ENCODE measurements around the gene PRG3.
"Not testable (repeated sequence)": the region's sequence is repeated elsewhere in the genome, so short reads cannot be mapped to it uniquely, and the experiment has no call there.

PRG3 gene

DNA sequence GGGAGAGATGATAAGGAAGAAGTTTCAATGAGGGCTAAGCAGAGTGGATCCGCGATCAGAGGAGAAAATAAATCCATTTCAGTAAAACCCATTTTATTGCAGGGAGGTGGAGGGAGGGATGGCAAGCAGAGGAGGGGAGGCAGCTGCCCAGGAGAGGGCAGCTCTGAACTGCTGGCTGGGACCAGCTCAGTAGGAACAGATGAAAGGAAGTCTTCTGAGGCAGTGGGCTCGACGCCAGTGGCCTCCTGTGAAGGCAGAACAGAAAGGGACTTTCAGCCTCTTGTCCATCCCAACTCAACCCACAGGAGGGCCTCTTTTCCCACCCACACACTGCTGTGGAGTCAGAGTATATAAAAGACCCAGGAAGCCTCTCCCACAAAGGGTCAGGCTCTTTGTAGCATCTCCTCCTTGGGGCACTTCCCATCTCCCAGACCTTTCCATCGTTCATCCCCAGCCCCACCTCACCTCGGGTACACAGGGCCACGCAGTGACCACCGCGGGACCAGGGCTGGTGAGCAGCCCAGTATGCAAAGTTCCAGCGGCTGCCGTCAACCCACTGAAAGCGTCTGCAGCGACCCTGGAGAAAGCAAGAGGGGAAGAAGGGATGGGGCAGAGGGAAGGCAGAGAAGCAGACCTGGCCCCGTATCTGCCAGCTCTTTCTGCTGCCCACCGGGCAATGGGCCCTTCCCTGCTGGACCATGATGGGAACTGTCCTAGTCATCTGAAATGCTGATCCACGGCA, 6.5 kb upstream of the PRG3 start:
- ATAC-seq, result no peak
- DNase-seq, result no peak

DNA sequence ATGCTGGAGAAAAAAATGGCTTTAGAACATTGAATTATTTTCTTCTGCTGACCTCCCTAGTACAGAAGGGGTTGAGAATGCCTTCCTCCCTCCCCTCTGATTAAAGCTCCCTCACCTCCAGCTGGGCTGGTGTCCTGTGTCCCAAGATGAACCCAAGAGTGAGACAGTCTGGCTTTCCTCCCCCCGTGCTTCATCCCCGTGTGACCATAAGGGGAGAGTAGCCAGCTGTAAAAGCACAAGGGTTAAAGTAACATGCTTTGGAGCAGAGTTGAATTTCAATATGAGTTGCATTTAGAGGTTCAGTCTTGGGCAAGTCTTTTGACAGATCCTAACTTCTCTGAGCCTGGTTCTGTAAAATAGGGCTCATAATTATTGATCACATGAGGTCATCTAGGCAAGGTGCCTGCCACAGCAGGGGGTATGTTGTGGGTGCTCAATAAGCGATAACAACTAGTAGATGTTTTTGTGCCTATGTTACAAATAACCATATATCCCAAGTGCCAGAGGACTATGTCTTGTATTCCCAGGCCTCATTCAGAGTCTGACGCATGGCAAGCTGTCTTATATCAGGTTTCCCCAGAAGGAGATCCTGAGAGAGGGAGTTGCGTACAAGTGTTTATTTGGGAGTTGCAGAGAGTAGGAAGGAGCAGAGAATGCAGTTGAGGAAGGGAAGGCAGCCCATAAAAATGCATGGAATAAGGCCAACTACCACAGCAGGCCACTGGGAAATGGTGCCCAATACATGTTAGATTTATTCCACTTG, 5.4 kb upstream of the PRG3 start:
- ATAC-seq (no peak), DNase-seq (no peak)

DNA sequence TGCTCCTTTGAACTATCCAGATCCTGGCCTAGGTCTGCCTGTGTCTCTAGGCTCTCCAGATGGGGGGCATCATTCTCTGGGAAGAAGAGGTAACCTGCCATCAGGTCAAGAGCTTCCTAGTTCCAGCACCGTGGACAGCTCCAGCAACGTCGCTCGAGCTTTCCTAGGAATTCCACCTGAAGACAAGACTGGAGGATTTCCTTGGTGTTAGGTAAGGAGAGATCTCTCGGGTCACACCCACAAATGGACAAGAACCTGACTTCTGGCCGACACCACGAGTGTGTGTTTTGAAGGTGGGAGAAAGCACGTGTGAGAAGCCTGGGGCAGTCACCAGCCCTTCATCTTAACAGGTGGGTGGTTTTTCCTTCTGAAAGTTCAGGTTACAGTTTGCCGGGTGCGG, 1.2 kb downstream of the PRG3 start:
- DNase-seq (no peak), ATAC-seq (no peak)

DNA sequence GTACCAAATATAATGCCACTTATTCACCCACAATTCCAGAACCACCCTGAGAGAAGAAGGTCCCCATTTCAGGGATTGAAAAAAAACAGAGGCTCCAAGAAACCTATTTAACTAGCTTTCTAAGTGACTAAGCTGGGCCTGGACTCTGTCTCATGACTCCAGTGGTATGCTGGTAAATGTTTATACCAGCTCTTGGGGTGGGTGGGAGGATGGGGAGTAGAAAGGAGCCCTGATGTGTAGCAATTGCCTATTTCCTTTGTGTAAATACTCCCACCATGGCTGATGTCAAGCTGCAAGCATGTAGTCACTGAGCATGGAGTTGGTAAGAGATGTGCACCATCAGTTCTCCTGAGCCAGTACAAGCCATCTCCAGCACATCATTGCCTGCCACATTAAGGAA, 2.8 kb downstream of the PRG3 start:
- DNase-seq (no peak), ATAC-seq (no peak)

DNA sequence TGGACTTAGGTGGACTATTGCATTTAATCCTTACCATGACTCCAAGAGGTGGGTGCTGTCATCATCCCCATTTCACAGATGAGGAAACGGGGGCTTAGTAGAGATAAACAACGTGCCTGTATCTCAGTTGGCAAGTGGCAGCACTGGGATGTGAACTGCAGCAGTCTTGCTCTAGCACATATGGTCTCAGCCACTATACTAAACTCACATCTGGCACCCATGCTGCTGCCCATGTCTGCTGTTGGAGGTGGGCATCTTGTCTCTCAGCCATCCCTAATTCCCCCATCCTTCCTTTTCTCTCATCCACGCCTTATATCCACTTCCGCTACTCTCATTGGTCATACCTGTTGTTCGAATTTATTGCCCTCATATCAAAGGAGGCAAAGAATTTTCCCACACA, 3.8 kb downstream of the PRG3 start:
- ATAC-seq, result no peak
- no peak for DNase-seq

DNA sequence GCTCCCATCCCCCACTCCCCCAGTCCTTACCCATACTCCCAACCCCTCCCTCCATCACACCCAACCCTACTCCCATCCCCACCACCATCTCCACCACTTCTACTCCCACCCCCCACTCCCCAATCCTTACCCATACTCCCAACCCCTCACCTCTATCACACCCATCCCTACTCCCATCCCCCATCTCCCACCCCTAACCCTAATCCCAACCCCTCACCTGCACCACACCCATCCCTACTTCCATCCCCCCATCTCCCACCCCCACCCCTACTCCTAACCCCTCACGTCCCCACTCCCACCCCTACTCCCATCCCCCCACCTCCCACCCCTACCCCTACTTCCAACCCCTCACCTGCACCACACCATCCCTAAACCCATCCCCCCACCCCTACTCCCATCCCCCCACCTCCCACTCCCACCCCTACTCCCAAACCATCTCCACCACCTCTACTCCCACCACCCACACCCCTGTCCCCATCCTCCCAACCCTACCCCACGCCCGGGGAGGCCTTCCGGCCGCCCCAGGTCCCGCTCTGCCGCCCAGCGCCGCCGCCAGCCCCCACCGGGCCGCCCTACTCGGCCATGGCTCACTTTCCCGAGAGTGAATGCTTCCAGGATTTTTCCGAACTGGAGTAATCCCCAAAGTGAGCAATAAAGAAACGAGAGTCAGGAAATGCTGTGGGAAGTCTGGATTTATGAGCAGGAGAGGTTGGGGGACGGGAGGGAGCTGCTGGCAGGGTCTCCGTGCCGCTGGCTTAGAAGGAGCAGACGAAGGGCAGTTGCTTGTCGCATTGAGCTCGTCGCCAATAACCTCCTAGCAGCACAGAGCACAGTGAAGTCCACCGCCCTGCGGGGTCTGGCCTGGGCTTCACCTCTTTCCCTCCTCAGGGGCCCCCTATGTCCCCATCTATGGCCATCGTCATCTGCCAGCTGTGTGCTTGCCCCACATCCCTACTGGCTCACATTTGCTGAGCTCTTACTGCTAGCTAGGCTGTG, 4.6 kb downstream of the PRG3 start:
- ATAC-seq (no peak), DNase-seq (no peak)

DNA sequence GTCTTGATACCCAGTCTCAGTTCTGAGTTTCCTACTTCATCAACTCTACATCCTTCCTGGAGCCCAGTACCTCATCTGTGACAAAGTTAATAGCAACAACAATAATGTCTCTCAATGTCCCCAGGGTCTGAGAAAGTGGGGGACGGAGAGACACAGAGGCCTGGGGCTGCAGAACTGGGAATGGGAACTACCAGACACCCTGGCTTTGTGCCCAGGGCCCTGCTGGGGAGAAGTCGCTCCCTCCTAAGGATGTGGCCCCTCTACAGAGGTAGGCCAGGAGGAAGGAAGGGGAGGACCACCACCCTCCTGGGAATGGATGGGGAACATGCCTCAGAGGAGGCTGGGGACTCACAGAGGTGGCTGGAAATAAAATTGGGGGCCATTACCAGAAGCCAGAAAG, 5.5 kb downstream of the PRG3 start:
- ATAC-seq (no peak), DNase-seq (no peak)

DNA sequence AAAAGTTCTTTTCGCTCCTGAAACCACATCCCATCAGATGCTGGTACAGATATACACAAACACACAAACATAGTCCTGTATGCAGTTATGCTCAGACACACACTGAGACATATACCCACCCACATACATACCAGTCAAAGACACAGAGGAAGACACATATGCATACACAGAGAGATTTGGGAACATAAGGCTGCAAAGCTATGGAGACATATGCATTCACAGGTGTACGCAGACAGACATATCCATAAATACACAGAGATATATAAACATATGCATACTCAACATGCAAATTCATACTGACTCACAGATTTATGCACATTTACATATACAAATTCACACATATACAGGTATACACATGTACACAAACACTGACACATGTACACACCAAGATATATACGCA, 6.0 kb downstream of the PRG3 start:
- ATAC-seq, result no peak

DNA sequence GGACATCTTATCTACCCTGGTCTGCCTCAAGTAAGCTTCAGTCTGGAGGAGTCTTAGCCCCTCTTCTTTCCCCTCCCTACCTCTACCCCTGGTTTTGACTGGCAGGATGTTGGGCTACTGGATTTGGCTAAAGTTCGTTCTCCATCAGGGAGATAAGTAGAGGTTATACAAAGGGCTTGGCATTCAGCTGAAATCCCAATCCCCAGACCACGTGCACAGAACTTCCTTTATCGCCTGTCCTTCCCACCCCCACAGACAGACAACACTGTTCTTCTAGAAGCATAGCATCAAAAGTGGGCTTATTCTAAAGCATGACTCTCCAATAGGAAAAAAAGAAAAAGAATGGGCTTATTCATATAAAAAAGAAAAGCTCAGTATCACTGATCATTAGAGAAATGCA, 7.8 kb downstream of the PRG3 start:
- DNase-seq (no peak), ATAC-seq (no peak)

More for the DNA sequence above, 6.0 kb downstream of the PRG3 start:
- no peak for DNase-seq

DNA sequence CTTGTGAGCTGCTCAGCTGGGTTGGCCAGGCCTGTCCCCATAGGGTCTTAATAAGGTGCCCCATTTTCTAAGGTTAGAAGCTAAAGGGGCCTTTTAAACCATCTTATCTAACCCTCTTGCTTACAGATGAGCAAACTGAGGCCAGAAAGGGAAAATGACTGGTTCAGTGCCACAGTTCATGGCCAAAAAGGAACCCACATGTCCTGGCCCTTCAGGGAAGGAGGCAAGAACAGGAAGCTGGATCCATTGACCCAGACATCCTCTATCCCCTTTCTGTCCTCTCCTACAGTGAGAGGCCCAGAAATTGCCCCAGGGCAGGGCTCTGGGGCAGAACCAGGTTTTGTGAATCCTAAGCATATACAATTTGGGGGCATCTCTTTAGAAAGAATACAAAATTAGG, 10.0 kb downstream of the PRG3 start:
- no peak for ATAC-seq
- DNase-seq, result no peak

DNA sequence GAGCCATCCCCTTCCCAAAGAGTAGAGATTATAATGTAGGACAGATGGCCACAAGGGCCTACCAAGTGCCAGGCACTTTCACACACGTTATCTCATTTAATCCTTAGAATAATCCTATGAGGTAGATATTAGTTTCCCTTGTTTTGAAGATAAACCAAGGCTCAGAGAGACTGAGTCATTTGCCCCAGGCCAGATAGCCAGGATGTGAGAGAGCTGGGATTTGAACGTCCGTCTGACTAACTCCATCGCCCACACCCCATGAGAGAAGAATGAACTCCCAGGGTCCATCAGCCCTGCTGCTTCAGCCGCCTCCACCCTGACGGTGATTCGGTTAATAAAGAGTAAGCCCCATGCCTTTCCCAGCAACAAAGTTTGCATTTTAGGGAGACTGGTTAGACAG, 10.7 kb downstream of the PRG3 start:
- DNase-seq (no peak), ATAC-seq (no peak)

DNA sequence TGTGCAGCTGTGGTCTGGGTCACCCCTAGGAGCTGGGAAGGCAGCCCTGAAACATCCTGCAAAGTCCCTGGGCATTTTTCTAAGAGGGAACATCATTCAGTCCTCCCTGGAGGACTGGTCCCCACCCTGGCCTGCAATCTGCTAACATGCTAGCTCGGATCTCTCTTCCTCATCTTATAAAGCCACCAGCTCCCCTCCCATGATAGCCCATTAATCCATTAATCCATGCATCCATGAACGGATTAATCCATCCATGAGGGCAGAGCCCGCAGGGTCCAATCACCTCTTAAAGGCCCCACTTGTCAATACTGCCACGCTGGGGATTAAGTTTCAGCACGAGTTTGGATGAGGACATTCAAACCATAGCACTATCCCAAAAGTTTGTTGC, 12.1 kb downstream of the PRG3 start:
- DNase-seq (no peak), ATAC-seq (no peak)

DNA sequence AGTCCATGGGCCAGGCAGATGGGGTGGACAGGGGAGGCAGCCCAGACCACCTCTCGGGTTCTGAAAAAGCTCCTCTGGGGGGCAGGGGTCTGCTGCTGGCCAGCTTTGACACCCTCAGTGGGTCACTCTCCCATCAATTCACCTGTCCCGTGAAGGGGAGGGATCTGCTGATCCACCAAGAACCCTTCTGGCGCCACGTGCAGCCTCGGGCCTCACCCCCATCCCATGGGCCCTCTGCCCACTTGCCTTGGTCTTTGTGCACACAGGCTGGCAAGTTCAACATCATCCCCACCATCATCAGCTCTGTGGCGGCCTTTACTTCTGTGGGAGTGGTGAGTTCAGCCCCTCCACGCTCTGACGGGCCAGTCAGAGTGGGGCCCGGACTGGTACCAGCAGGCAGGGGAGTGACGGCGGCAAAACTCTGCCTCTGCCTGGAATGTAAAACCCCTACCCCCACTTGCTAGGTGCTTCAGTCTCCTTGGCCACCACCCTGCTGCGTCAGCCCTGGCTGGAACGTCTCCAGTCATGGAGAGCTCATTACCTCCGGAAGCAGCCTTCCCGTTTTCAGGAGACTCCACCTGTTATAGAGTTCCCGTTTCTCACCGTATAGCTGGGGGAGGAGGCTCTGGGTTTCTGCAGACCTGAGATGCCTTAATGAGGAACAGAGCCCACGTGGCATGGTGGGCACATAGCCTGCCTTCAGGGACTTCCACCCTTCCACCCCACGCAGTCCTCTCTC, 12.7 kb downstream of the PRG3 start:
- DNase-seq (no peak), ATAC-seq (no peak)

DNA sequence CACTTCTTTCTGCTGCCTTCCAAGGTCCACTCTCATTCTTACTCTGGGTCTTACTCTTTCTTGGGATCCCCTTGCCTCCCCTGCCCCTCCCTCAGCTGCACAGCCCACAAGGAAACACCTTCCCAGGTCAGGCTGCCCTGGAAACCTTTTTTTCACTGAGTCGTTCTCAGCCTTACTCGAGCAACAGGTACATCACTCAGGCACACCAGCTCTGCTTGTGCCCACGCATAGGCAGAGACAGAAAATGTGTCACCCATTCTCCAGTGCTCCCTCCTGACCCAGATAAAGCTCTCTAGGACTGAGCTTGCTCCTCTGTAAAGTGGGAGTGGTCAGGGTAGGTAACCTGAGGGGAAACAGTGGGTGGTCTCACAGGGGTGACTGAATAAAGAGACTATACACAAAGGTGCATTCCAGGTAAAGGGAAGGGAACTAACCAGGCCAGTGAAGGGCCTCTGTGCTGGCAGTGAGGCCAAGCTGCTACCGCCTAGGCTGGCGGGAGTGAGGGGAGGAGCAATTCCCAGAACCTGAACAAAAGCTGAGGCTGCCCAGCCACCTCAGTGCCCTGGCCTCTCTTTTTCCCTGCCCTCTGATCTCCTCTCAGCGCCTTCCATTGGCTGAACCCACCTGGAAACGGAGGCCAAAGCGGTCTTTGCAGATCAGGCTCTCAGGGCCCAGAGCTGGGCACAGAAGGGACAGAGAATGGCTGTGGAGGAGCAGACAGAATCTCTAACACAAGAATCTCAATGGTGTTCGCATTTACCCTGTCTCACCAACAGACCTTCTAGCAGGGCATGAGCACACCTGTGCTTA, 15.9 kb downstream of the PRG3 start:
- no peak for ATAC-seq
- no peak for DNase-seq

DNA sequence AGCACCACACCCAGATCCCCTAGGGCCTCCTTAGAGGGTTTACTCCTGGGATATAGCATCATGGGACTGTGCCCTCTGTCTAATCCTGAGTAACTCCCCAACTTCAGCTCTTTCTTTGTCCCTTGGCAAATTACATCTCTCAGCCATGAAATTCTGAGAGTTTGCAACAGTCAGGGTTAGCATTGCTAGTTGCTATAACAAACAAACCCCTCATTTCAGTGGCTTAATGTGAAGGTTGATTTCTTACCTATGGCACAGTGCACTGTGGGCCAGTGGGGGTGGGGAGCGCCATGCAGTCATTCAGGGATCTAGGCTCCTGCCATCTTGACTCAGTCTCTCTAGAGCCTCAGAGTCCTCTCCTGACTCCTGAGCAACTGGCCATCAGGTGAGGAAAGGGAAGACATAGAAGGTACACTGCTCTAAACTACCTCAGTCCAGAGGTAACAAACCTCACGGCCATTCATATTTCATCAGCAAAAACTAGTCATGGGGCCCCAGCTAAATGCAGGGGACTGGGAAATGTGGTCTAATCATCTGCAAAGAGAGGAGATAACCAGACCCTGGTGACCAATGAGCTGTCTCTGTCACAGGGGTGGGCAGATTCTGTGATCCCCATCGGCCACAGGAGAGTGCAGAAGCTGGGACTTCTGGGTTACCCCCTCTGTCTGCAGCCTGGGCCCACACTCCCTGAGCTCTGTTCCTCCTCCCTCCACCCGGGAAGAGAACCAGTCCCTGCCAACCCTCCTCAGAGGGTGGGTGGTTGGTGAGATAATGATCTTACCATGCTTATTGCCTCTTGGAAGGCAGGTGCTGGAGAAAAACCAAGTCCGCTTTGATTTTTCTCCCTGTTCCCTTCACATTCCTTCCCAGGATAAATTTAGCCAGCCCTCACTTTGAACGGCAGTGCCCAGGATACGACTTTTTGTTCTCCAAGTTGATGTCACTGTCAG, 17.5 kb downstream of the PRG3 start:
- DNase-seq (no peak), ATAC-seq (no peak)

DNA sequence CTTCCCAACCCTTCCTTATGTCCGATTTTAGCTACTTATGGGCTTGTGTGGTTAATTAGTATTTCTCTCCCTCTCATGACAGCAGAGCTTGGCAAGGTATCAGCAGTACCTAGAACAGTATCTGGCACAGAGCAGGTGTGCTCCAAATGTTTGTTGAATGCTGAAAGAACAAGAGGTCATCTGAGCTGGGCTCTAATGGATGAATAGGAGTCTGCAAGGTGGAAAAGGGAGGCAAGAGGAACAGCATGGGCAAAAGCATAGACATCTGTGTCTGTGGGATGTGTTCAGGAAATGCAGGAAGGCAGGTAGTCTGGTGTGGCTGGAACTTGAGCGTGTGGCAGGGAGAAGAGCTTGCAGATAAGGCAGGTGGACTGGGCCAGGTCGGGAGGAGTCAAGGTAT, 19.0 kb downstream of the PRG3 start:
- ATAC-seq (no peak), DNase-seq (no peak)

DNA sequence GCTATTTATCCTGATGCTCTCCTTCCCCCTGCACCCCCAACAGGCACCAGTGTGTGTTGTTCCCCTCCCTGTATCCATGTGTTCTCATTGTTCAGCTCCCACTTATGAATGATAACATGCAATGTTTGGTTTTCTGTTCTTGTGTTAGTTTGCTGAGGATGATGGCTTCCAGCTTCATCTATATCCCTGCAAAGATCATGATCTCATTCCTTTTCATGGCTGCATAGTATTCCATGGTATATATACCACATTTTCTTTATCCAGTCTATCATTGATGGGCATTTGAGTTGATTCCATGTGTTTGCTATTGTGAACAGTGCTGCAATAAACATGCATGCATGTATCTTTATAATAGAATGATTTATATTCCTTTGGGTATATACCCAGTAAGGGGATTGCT, 19.5 kb downstream of the PRG3 start:
- not testable (repeated sequence) for ATAC-seq, DNase-seq

DNA sequence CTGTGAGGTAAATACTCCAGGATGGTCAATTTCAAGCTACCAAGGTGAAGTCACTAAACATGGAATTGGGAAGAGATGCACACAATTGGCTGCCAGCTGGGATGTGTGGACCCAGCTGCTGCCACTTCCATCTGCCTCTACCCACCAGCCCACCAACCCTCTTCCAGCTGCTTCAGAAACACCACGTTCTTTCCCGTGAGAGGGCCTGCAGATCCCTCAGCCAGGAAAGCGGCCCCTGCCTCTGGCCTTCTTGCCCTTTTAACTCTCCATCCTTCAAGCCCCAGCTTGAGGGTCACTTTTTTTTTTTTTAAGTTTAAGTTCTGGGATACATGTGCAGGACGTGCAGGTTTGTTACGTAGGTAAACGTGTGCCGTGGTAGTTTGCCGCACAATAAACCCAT, 20.0 kb downstream of the PRG3 start:
- DNase-seq (no peak), ATAC-seq (no peak)

DNA sequence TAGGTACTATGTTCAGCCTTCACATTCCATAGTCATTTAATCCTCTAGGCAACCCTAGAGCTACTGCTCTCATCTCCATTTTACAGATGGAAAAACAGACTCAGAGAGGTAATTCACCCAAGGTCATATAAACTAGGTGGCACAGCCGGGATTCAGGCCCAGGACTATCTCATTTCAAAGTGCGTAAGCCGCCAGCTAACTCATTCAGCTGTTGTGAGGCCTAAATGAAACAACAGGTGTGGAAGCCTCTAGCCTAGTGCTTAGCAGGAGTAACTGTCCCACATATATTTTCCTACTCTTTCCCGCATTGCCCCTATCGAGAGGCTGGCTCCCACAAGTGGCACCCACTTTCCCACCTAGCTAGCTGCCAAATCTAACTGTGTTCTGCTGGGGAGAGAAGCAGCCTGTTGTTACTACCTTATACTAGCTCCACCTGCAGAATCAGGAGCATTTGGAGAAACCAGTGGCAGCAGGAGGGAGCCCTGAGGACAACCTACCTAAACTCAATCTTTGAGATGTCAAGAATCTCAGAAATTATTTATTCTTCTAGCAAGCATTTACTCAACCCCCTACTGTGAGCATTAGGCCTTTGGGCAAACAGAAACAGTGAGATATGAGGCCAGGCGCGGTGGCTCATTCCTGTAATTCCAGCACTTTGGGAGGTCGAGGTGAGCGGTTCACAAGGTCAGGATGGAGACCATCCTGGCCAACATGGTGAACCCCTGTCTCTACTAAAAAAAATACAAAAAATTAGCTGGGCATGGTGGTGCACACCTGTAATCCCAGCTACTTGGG, 20.9 kb downstream of the PRG3 start:
- no peak for ATAC-seq
- no peak for DNase-seq
